Myometrial cell (primary cell): ENCODE results near the gene PPP4R3A. TPM values are rescaled to one million over a fixed set of nuclear protein-coding genes. Genes with fewer than 3 reads are reported as not detected.

Experiments
- total RNA-seq: library from RNA; depleted of rRNA; stranded (reverse); fragments of >200 nt; gene quantifications from 2 replicates; pipeline ENCODE4 v1.2.3, GENCODE V29; 2015

Gene PPP4R3A
- 27.3 and 30.0 TPM in 2 replicates for total RNA-seq

GRCh38 chr14:91510171-91511042 lies at the start of gene PPP4R3A:
TSS of gene PPP4R3A (minus strand) at chr14:91510310. CDS start at chr14:91509647, 663 bp downstream.

DNA sequence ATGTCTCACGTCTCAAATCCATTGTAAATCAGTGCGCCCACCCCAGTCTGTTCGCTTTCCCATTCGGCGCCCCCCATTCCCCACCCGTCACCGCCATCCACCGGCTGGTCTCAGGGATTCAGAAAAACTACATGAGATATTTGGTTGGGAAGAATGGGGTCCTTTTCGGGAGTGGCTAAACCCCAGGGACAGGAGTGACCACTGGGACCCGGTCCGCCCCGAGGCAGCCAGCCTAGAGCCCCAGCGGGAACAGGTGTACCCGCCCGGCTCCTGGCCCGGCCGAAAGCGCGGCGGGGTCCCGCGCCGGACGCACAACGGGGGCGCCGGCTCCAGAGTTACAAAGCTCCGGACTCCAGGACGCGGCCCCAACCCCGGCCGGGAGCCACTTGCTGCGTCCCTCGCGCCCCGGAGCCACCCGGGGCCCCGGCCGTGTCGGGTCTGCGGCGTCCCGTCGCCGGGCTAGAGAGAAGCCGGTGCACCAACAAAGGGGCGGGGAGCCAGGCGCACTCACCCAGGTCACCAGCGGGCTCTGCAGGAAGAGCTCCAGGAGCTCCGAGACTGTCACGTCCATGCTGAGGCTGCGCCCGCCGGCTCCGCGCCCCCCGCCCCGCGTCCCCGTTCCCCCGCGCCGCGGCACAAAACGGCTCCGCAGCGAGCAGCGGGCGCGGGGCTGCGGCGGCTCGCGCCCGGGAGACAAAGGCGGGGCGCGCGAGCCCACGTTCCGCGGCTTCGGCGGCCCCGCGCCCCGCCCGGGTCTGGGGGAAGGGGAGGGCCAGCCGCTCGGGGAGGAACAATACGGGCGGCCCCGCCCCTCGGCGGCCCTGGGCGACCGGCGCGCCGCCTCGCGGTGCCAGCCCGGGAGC lies 92.8 kb downstream of the PPP4R3A start, which contains the start of gene CCDC88C:
Gene CCDC88C, minus strand, starts transcription at position 701 of the 863 bp plus-strand sequence. Its CDS starts 130 bp downstream, at position 571.

Other genes starting within 250 kb of the PPP4R3A start
- 0.18 and 0.29 TPM in 2 replicates for gene CCDC88C, start 92.5 kb downstream of the PPP4R3A start, total RNA-seq
- under 0.01 TPM in 1 of 2 replicates, not detected in the other for gene CATSPERB, start 221.8 kb upstream of the PPP4R3A start, total RNA-seq